ENCODE measurements around the gene CPVL.

CPVL gene

DNA sequence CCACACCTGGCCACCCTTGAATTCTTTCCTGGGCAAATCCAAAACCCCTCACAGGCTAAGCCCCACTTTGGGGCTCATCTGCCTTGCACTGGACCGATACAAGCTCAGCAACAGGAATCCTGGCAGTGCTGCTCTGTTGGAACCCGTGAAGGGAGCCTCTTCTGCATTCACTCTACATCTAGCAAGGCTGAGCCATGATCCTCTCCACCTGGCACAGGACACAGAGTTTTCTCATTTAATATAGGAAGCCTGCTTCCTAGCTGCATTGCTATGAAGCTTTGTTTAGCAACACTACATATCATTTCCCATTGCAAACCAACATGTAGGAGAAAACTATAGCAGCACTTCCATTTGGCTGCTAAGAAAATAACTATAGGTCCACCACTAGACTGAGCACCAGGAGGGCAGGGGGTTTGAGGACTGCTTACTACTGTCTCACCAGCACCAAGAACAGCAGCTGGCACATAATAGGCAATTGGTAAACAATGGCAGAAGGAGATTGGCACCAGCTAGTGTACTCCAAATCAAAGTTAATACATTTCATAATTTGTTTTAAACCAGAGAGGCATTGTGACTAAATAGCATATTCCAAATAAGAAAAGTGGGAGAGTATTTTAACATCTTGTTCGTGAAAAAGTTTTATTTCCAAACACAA lies 56.1 kb downstream of the CPVL start:
- H3K36me3 ChIP-seq (ENCODE audit: insufficient read depth, low read length): no peaks in the 10 kb centered on the region
- WGBS: 95% methylated on average over 3 of the region's 3 CpGs
- no peaks in the 10 kb centered on the region for H3K27me3 ChIP-seq (ENCODE audit: insufficient read depth, low read length)
- peaks cover 27% of the 10 kb centered on the region for H3K4me1 ChIP-seq (ENCODE audit: insufficient read depth, low read length)
- H3K9me3 ChIP-seq (ENCODE audit: insufficient read depth, low read depth, low read length): no peaks in the 10 kb centered on the region
- H3K9ac ChIP-seq (ENCODE audit: low read depth, low read length): no peak overlapping the region
- no peak overlapping the region for H3K27ac ChIP-seq (ENCODE audit: low read depth, low read length)
- no peak overlapping the region for H3K4me3 ChIP-seq (ENCODE audit: low read length)

DNA sequence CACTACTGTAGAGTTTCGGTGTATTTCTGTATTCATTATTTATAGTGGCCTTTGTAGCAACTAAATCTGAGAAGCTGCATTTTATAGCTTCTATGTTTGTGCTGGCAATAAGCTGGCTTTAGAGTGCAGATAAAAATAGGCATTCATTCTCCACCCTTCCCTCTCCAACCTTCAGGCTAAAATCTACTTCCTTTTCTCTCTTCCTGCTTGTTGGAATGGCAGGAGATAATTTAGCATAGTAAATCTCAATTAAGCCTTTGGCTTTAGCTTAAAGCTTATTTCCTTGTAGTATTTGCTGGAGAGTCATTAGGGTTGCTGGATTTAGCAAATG lies 58.5 kb downstream of the CPVL start:
- 83% methylated on average over 1 of the region's 1 CpG for WGBS
- Histone ChIP-seq H3K27ac (ENCODE audit: low read depth, low read length) (no peak overlapping the region), H3K27me3 (ENCODE audit: insufficient read depth, low read length) (no peaks in the 10 kb centered on the region), H3K4me3 (ENCODE audit: low read length) (no peak overlapping the region), H3K4me1 (ENCODE audit: insufficient read depth, low read length) (peaks cover 23% of the 10 kb centered on the region), H3K9ac (ENCODE audit: low read depth, low read length) (no peak overlapping the region), H3K36me3 (ENCODE audit: insufficient read depth, low read length) (no peaks in the 10 kb centered on the region), H3K9me3 (ENCODE audit: insufficient read depth, low read depth, low read length) (no peaks in the 10 kb centered on the region)

DNA sequence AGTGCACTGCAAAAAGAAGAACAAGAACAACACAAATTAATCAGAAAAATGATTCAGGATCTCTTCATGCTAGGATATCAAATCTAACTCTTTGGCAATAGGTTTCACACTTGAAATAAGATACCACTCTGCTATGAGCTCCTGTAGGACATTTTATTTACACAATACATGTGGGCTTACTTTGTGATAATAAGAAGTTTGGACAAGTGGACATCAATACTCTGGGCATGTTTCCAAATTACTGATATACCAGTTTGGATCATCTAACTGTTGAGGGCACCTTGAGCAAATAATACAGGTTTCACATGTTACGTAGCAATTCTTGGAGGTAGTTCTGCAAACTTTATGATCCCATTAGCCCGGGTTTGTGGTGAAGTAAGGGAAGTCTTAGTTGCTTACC lies 59.8 kb downstream of the CPVL start:
- H3K27ac ChIP-seq (ENCODE audit: low read depth, low read length): no peak overlapping the region

DNA sequence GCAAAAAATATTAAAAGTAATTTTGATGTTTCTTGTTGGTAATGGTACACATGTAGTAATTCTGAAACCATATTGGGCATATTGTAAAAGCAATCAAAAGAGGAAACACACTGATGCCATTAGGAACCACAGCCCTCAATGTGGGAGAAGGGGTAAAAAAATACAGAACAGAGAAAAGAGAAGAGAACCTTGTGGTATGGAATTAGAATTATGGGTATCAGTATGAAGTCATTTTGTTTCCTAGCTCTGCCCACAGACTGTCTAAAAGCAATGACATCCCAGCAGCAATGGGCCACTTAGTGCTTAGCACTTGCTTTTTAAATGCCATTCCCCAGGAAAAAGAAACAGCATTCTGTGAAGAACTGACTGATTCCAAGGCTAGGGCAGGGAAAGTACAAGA lies 61.5 kb downstream of the CPVL start:
- Histone ChIP-seq H3K27ac (ENCODE audit: low read depth, low read length) (no peak overlapping the region), H3K4me1 (ENCODE audit: insufficient read depth, low read length) (0 out of 2 replicates have a peak, but pooled peaks cover 4% of the 10 kb centered on the region), H3K9ac (ENCODE audit: low read depth, low read length) (no peak overlapping the region), H3K36me3 (ENCODE audit: insufficient read depth, low read length) (no peaks in the 10 kb centered on the region), H3K4me3 (ENCODE audit: low read length) (no peak overlapping the region), H3K9me3 (ENCODE audit: insufficient read depth, low read depth, low read length) (no peaks in the 10 kb centered on the region), H3K27me3 (ENCODE audit: insufficient read depth, low read length) (no peaks in the 10 kb centered on the region)

More for the DNA sequence above, 59.8 kb downstream of the CPVL start:
- no peaks in the 10 kb centered on the region for H3K36me3 ChIP-seq (ENCODE audit: insufficient read depth, low read length)
- H3K9me3 ChIP-seq (ENCODE audit: insufficient read depth, low read depth, low read length): no peaks in the 10 kb centered on the region
- no peak overlapping the region for H3K4me3 ChIP-seq (ENCODE audit: low read length)
- H3K4me1 ChIP-seq (ENCODE audit: insufficient read depth, low read length): peaks cover 17% of the 10 kb centered on the region
- no peak overlapping the region for H3K9ac ChIP-seq (ENCODE audit: low read depth, low read length)
- no peaks in the 10 kb centered on the region for H3K27me3 ChIP-seq (ENCODE audit: insufficient read depth, low read length)
- WGBS: 100% methylated on average over 2 of the region's 2 CpGs

DNA sequence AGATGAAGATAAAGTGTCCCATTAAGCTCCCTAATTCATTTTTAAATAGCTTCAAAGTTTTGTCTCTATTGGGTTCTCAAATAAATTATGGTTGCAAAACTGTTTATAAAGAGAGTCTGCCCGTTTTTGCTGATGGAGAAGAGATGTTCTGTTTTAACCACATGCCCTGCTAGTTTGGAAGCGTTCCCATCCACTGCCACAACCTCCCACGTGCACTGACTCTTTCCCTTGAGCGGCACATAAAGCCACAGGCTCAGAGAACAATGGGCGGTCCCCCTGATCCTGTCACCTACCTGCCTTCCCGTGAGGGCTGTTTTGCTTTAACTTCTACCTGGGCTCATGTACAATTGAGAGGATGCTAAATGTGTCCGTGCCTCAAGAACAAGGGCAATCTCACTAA lies 65.5 kb downstream of the CPVL start:
- Histone ChIP-seq H3K4me3 (ENCODE audit: low read length) (no peak overlapping the region), H3K27ac (ENCODE audit: low read depth, low read length) (no peak overlapping the region), H3K36me3 (ENCODE audit: insufficient read depth, low read length) (no peaks in the 10 kb centered on the region), H3K4me1 (ENCODE audit: insufficient read depth, low read length) (peaks cover 6% of the 10 kb centered on the region; the same call in 1 of the 2 replicates), H3K27me3 (ENCODE audit: insufficient read depth, low read length) (no peaks in the 10 kb centered on the region), H3K9me3 (ENCODE audit: insufficient read depth, low read depth, low read length) (no peaks in the 10 kb centered on the region), H3K9ac (ENCODE audit: low read depth, low read length) (no peak overlapping the region)
- 75% methylated on average over 7 of the region's 7 CpGs for WGBS

DNA sequence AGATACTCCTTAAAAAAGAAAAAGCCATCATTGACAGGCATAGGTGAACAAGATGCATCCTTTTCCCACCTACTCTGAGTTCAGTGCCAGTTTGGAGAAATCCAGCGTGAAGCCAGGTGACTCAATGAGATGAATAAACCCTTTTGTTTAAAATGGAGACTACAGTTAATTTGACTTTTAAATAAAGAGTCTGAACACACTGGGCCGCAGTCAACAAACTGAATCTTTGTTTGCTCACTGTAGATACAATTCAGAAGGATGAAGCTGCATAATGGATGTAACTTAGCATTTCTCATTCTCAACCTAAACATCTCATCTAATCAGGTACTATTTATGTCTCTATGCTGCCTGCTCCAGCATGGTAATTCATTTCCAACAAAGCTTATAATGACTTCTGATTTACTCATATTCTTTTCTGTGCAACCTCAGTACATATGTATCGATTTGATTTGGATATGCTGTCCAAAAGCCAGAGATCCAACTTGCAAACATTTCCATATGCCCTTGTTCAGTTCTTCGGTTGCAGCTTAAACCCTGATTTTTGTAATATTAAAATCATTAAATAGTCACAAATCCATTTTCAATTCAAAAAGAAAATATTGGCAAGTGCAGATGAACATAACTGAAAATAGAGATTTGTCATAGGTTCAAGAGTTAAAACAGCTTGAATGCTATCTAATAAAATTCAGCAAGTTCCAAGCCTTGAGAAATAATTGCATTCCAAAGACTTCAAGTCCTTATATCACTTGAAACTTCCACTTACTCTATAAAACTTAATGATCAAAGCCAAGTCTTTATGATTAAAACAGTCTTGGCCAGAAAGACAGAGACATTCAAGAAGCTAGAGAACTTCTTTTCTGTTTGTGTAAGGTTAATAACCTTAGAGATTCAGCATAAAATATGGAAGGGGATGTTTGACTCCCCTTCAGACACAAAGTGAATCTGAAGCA lies 67.8 kb downstream of the CPVL start:
- Histone ChIP-seq H3K27me3 (ENCODE audit: insufficient read depth, low read length) (no peaks in the 10 kb centered on the region), H3K9ac (ENCODE audit: low read depth, low read length) (no peak overlapping the region), H3K4me1 (ENCODE audit: insufficient read depth, low read length) (peaks cover 11% of the 10 kb centered on the region; the same call in 1 of the 2 replicates), H3K4me3 (ENCODE audit: low read length) (no peak overlapping the region), H3K36me3 (ENCODE audit: insufficient read depth, low read length) (no peaks in the 10 kb centered on the region), H3K9me3 (ENCODE audit: insufficient read depth, low read depth, low read length) (no peaks in the 10 kb centered on the region), H3K27ac (ENCODE audit: low read depth, low read length) (no peak overlapping the region)
- WGBS: 89% methylated on average over 3 of the region's 4 CpGs

DNA sequence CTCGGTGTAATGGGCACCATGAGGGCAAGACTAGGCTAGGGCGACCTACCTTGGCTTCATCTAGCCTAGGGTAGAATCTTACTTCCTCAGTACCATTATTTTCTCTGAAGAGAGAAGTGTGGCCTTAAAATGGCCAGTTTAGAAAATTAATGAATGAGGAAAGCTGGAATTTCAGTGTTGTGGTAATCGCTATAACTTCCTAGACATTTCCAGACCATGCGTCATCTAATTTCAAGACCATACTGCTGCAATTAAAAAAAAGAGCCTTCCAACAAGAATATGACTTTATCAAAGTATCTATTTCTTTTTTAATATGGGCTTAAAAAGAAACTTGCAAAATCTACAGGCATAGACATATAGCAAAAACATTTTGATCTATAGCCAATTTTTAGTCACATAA lies 68.5 kb downstream of the CPVL start:
- Histone ChIP-seq H3K9me3 (ENCODE audit: insufficient read depth, low read depth, low read length) (no peaks in the 10 kb centered on the region), H3K4me3 (ENCODE audit: low read length) (no peak overlapping the region), H3K9ac (ENCODE audit: low read depth, low read length) (no peak overlapping the region), H3K4me1 (ENCODE audit: insufficient read depth, low read length) (peaks cover 11% of the 10 kb centered on the region; the same call in 1 of the 2 replicates), H3K27me3 (ENCODE audit: insufficient read depth, low read length) (no peaks in the 10 kb centered on the region), H3K27ac (ENCODE audit: low read depth, low read length) (no peak overlapping the region), H3K36me3 (ENCODE audit: insufficient read depth, low read length) (no peaks in the 10 kb centered on the region)
- 98% methylated on average over 4 of the region's 4 CpGs for WGBS

DNA sequence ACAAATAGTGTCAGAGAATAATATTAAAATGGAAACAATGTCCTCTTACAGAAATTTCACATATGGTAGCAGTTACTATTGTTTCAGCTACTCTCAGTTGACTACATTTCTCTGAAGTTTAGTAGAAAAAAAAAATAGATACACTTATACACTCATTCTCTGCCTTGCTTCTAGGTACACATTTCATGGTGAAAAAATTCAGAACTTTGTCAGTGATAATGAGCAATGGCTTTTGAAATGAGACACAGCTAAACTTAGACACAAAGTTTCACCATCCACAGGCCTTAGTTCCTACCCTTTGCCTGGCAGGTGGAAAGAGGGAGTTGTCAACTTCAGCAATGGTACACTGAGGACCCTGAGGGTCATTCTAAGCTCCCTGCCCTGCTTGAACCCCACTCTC lies 69.2 kb downstream of the CPVL start:
- no peaks in the 10 kb centered on the region for H3K27me3 ChIP-seq (ENCODE audit: insufficient read depth, low read length)
- no peak overlapping the region for H3K27ac ChIP-seq (ENCODE audit: low read depth, low read length)
- H3K36me3 ChIP-seq (ENCODE audit: insufficient read depth, low read length): no peaks in the 10 kb centered on the region
- H3K4me3 ChIP-seq (ENCODE audit: low read length): no peak overlapping the region
- no peak overlapping the region for H3K9ac ChIP-seq (ENCODE audit: low read depth, low read length)
- no peaks in the 10 kb centered on the region for H3K9me3 ChIP-seq (ENCODE audit: insufficient read depth, low read depth, low read length)
- H3K4me1 ChIP-seq (ENCODE audit: insufficient read depth, low read length): peaks cover 14% of the 10 kb centered on the region; the same call in 1 of the 2 replicates

DNA sequence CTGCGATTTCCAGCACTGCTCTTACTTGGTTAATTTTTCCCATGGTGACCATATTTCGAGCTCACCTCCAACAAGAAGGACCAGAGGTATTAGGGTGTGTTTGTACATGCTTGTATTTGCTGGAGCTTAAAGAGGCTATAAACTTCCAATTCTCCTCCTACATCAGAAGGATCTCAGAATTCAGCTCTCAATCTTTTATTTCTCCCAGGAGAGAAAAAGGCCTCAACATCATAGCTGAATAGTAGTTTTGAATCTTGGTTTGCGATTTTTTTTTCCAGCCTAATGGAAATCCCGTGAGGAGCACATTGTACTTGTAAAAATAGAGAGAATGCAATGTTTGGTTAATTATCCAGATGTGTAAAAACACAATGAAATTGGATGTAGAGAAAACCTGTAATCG lies 69.7 kb downstream of the CPVL start:
- Histone ChIP-seq H3K9ac (ENCODE audit: low read depth, low read length) (no peak overlapping the region), H3K36me3 (ENCODE audit: insufficient read depth, low read length) (no peaks in the 10 kb centered on the region), H3K9me3 (ENCODE audit: insufficient read depth, low read depth, low read length) (no peaks in the 10 kb centered on the region), H3K27ac (ENCODE audit: low read depth, low read length) (no peak overlapping the region), H3K4me3 (ENCODE audit: low read length) (no peak overlapping the region), H3K27me3 (ENCODE audit: insufficient read depth, low read length) (no peaks in the 10 kb centered on the region), H3K4me1 (ENCODE audit: insufficient read depth, low read length) (peaks cover 20% of the 10 kb centered on the region)
- 96% methylated on average over 3 of the region's 5 CpGs for WGBS

DNA sequence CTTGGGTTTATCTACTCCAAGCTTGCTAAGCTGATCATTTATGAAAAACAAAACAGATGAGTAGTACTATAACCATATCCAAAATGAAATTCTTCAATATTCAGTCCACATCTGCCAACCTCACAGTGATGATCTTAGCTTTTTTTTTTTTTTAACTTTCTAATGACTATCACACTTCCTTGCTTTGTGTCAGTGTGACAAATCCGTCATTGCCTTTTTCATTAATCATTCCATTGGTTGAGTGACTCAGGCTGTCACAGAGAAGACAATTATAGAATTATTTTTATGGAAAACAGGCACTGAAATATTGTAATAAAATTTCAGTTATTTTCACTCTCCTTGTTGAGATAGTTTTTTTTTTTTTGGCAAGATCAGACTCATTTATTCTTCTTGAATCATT lies 70.7 kb downstream of the CPVL start:
- WGBS: no CpG with 5 or more reads among the region's 1 CpG
- Histone ChIP-seq H3K4me1 (ENCODE audit: insufficient read depth, low read length) (peaks cover 30% of the 10 kb centered on the region), H3K9ac (ENCODE audit: low read depth, low read length) (no peak overlapping the region)

DNA sequence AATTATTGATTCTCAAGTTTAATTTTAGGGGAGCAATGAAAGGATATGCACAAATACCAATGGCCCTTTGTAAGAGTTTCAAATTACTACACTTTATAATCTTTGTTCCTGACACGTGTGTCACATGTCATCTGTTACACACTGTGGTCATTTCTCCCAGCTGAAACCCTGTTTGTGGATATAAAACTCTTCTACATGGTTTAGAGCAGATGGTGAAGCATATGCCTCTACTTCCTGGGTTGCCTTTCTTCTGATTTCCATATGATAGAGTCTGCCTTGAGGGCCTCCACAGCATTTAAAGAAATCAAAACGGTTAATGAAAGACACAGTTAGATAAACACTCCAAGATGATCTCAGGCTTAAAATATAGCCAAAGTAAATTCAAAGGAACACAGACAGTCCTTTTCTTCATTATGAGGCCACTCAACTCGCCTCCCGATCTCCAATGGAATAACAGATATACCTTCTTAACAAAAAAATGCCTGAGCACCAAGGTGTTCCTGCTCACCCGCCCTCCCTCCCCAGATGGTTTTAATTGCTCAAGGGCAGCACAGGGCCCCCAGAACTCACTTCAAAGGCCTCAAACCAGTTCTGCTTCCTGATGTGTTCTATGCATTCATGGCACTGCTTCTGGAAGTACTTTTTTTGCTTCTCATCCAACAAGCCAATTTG lies 75.0 kb downstream of the CPVL start:
- no peaks in the 10 kb centered on the region for H3K9me3 ChIP-seq (ENCODE audit: insufficient read depth, low read depth, low read length)
- H3K27ac ChIP-seq (ENCODE audit: low read depth, low read length): no peak overlapping the region
- no peaks in the 10 kb centered on the region for H3K36me3 ChIP-seq (ENCODE audit: insufficient read depth, low read length)
- no peaks in the 10 kb centered on the region for H3K27me3 ChIP-seq (ENCODE audit: insufficient read depth, low read length)
- H3K4me3 ChIP-seq (ENCODE audit: low read length): no peak overlapping the region
- 87% methylated on average over 5 of the region's 5 CpGs for WGBS
- peaks cover 27% of the 10 kb centered on the region for H3K4me1 ChIP-seq (ENCODE audit: insufficient read depth, low read length)
- no peak overlapping the region for H3K9ac ChIP-seq (ENCODE audit: low read depth, low read length)

More for the DNA sequence above, 70.7 kb downstream of the CPVL start:
- no peak overlapping the region for H3K4me3 ChIP-seq (ENCODE audit: low read length)
- no peaks in the 10 kb centered on the region for H3K36me3 ChIP-seq (ENCODE audit: insufficient read depth, low read length)
- no peak overlapping the region for H3K27ac ChIP-seq (ENCODE audit: low read depth, low read length)
- no peaks in the 10 kb centered on the region for H3K9me3 ChIP-seq (ENCODE audit: insufficient read depth, low read depth, low read length)
- H3K27me3 ChIP-seq (ENCODE audit: insufficient read depth, low read length): no peaks in the 10 kb centered on the region

All from HUES64 (cell line).